Ectodermal cell (in vitro differentiated cells): ENCODE results near the gene HCRT.

ENCODE experiments used
- H3K27ac ChIP-seq: 2 replicates; pipeline ENCODE4 v1.7.0; 2013; ENCODE audit warnings: mild to moderate bottlenecking, low read depth, low read length; ENCODE audit not compliant: insufficient read depth, poor library complexity, severe bottlenecking
- H3K27me3 ChIP-seq: 2 replicates; pipeline ENCODE4 v1.7.0; 2013; ENCODE audit warnings: mild to moderate bottlenecking, low read length; ENCODE audit not compliant: insufficient read depth, control insufficient read depth, poor library complexity, severe bottlenecking
- H3K36me3 ChIP-seq: one replicate; pipeline ENCODE4 v1.7.0; 2013; ENCODE audit warnings: low read length; ENCODE audit not compliant: control insufficient read depth, insufficient read depth
- H3K4me1 ChIP-seq: one replicate; pipeline ENCODE4 v1.7.0; 2013; ENCODE audit warnings: low read length; ENCODE audit not compliant: control insufficient read depth, insufficient read depth
- H3K4me3 ChIP-seq: 2 replicates; pipeline ENCODE4 v1.7.0; 2013; ENCODE audit warnings: low read depth, low read length, control low read depth; ENCODE audit not compliant: insufficient read depth
- H3K9me3 ChIP-seq: 2 replicates; pipeline ENCODE4 v1.7.0; 2013; ENCODE audit warnings: mild to moderate bottlenecking, low read length, moderate library complexity; ENCODE audit not compliant: control insufficient read depth
- WGBS, 2 experiments: methylation state at CpG; one replicate each; pipeline ENCODE4 v1.1.7; 2013; ENCODE audit warnings: missing lambda C conversion rate in 2 of 2; 5-methylcytosine and 5-hydroxymethylcytosine counted together

The HCRT gene

GRCh38 chr17:42199416-42200011 is 14.3 kb upstream of the HCRT start:
- peaks cover 17% of the 10 kb centered on the region for H3K36me3 ChIP-seq
- WGBS, 2 experiments, result 89 to 95% methylated on average over 9 to 10 of the region's 12 CpGs
- H3K27ac ChIP-seq, result no peak overlapping the region
- H3K4me1 ChIP-seq, result no peaks in the 10 kb centered on the region
- H3K27me3 ChIP-seq, result no peaks in the 10 kb centered on the region
- no peaks in the 10 kb centered on the region for H3K9me3 ChIP-seq
- no peak overlapping the region for H3K4me3 ChIP-seq

DNA sequence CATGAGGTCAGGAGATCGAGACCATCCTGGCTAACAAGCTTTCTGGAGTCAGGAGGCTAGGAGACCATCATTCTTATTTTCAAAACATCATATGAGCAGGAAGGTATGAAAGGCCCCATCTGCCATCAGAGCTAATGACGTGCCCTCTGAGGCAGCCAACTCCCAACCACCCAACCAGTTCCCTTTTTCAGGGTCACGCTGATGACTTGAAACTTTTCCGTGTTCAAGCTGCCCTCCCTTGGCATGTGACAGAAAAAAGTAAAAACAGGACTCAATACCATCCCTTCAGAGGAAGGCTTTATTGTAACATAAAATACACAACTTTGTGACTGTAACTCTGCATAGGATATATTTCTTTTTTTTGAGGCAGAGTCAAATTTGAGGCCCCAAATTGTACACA is 13.6 kb upstream of the HCRT start:
- peaks cover 12% of the 10 kb centered on the region for H3K36me3 ChIP-seq
- no peak overlapping the region for H3K27ac ChIP-seq
- no peaks in the 10 kb centered on the region for H3K9me3 ChIP-seq
- H3K4me3 ChIP-seq, result no peak overlapping the region
- H3K4me1 ChIP-seq, result peaks cover 1% of the 10 kb centered on the region
- H3K27me3 ChIP-seq, result no peaks in the 10 kb centered on the region
- 92 to 96% methylated on average over 4 of the region's 4 CpGs for WGBS, 2 experiments

DNA sequence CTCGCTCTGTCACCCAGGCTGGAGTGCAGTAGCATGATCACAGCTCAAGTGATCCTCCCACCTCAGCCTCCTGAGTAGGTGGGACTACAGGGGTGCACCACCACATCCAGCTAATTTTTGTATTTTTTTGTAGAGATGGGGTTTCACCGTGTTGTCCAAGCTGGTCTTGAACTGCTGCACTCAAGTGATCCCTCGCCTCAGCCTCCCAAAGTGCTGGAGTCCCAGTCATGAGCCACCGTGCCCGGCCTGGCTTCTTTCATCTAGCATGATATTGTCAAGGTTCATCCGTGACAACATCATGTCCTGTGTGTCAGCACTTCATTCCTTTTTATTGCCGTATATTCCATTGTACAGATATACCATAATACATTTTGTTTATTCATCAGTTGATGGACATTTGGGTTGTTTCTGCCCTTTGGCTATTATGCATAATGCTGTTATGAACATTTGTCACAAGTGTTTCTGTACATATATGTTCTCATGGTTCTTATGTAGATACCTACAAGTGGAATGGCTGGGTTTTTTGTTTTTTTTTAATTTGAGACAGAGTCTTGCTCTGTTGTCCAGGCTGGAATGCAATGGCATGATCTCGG is 12.4 kb upstream of the HCRT start:
- Histone ChIP-seq H3K27ac (no peak overlapping the region), H3K4me3 (no peak overlapping the region), H3K4me1 (peaks cover 4% of the 10 kb centered on the region), H3K9me3 (no peaks in the 10 kb centered on the region), H3K36me3 (peaks cover 12% of the 10 kb centered on the region), H3K27me3 (no peaks in the 10 kb centered on the region)
- WGBS, 2 experiments, result 94% methylated on average over 8 of the region's 8 CpGs

DNA sequence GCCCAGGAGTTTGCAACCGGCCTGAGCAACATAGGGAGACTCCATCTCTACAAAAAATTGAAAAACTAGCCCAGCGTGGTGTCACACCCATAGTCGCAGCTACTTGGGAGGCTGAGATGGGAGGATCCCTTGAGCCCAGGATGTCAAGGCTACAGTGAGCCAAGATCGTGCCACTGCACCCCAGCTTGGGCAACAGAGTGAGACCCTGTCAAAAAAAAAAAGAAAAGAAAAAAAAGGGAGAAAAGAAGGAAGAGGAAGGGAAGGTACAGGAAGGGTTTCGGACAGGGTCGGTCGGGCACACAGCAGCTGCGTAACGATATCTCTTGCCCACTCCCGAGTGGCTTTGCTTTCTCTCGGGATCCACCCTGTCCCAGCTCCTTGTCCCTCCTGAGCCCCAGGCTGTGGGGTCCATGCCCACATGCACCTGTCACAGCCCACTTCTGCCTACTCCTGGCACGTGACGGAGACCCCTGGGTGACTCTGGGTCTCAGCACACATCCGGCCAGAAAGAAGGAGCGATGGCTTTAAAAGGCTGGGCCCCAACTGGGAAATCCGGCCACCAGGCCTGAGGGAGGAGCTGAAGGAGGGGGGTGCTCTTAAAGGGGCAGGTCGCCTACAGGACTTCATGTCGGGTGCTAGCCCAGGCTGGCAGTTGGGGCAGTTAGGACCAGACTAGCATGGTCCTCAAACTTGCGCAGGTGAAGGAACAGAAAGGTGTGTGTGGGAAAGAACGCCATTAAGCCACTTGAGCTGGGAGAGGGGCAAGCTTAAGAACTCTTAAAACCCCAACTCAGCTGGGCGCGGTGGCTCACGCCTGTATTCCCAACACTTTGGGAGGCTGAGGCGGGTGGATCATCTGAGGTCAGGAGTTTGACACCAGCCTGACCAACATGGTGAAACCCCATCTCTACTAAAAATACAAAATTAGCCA is 9.0 kb upstream of the HCRT start, which contains the start of gene GHDC:
Gene GHDC, minus strand, starts transcription at position 526 of the 931 bp plus-strand sequence. CDS start 913 bp downstream, outside the sequence.
- Histone ChIP-seq H3K27me3 (no peaks in the 10 kb centered on the region), H3K4me1 (peaks cover 4% of the 10 kb centered on the region), H3K9me3 (no peaks in the 10 kb centered on the region), H3K27ac (no peak within 1 kb of the TSS), H3K36me3 (no peaks in the 10 kb centered on the region), H3K4me3 (peak within 1 kb of the TSS; percentile 45)
- 59 to 61% methylated on average over 24 of the region's 24 CpGs for WGBS, 2 experiments

DNA sequence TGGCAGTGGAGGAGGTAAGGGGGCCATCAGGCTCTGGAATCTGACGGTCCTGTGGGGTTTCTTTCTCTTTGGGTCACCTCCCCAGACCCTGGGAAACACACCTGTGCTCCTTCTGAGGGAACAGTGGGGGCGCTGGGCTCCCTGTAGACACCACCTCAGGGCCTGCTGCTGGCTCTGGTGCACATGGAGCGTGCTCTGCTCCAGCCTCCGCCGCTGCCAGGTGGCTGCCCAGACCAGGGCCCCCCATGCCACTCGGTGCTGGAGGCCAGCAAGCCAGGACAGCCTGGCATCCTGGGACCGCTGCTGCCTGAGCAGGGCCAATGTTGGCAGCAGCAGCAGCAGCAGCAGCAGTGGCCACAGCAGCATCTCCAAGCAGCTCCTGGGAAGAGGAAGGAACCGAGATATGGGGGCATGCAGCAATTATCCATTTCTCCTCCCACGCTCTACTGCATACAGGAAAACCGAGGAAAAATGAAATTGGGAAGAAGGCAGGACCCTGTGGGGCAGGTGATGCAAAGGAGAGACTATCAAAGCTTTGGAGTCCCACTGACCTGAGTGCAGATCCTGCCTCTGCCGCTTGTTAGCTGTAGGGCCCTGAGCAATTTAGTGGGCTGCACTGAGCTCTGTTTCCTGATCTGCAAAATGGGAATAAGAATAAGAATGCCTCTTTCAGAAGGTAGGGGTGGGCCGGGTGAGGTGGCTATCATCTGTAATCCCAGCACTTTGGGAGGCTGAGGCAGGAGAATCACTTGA is 8.1 kb upstream of the HCRT start:
- no peaks in the 10 kb centered on the region for H3K27me3 ChIP-seq
- H3K4me1 ChIP-seq, result peaks cover 4% of the 10 kb centered on the region
- no peak overlapping the region for H3K27ac ChIP-seq
- 92 to 94% methylated on average over 12 of the region's 12 CpGs for WGBS, 2 experiments
- H3K4me3 ChIP-seq, result no peak overlapping the region
- H3K9me3 ChIP-seq, result no peaks in the 10 kb centered on the region
- no peaks in the 10 kb centered on the region for H3K36me3 ChIP-seq

GRCh38 chr17:42192189-42193126 is 7.2 kb upstream of the HCRT start:
- Histone ChIP-seq H3K27me3 (no peaks in the 10 kb centered on the region), H3K27ac (no peak overlapping the region), H3K4me3 (no peak overlapping the region), H3K4me1 (peaks cover 4% of the 10 kb centered on the region), H3K9me3 (no peaks in the 10 kb centered on the region), H3K36me3 (no peaks in the 10 kb centered on the region)
- 92 to 93% methylated on average over 23 of the region's 23 CpGs for WGBS, 2 experiments

- peaks cover 4% of the 10 kb centered on the region for H3K4me1 ChIP-seq
- H3K9me3 ChIP-seq, result no peaks in the 10 kb centered on the region
- H3K27ac ChIP-seq, result no peak overlapping the region
- H3K4me3 ChIP-seq, result no peak overlapping the region
- H3K27me3 ChIP-seq, result no peaks in the 10 kb centered on the region
- H3K36me3 ChIP-seq, result no peaks in the 10 kb centered on the region
- WGBS, 2 experiments, result 91 to 92% methylated on average over 5 of the region's 5 CpGs
Observed at GRCh38 chr17:42191275-42191608, 6.0 kb upstream of the HCRT start.

DNA sequence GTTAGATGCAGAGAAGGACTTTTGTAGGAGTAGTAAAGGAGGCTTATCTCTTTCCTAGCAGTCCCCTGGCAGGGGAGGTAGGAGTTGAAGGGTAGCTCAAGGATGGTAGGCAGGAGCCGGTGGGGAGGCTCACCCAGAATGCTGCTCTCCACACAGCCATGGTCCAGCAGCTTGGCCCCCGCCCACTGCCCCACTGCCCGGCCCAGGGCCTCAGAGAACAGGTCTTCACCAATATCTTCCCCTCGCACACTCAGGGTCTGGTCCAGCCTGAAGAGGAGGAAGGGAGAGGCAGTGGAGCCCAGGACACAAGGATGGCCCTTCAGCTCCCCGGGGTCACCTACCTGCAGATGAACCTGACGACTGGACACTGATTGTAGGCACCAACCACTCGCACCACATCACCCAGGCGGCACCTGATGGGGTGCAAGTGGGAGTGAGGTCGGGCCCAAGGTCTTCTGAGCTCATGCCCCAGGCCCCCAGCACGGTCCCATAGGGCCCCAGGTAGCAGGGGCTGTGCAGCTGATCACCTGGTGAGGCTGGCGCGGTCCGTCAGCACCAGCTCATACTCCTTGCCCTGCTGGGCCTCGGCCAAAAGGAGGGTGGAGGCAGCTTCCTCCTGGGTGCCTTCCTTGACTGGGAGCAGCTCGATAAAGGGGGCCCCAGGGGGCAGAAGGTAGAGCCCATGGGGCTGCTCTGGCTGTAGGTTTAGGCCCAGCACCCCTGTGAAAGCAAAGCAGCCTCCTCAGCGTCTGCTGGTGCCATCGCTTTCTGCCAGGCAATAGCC is 5.4 kb upstream of the HCRT start:
- Histone ChIP-seq H3K4me3 (no peak overlapping the region), H3K9me3 (no peaks in the 10 kb centered on the region), H3K27ac (no peak overlapping the region), H3K27me3 (peaks cover 3% of the 10 kb centered on the region), H3K4me1 (peaks cover 8% of the 10 kb centered on the region), H3K36me3 (no peaks in the 10 kb centered on the region)
- 91% methylated on average over 17 of the region's 17 CpGs for WGBS, 2 experiments

DNA sequence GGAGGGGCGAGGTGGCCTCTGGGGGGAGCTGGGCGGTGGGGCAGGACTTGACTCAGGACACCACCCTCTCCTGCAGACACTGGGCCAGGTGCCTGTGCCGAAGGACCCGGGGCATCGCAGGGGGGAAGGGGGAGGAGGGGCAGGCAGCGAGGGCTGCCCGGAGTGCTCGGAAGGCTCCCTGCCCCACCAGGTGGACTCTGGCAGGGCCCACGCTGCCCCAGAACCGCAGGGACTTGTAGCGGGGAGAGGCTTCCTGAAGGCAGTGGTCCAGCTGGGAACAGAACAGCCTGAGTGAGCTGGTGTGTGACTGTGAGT is 4.4 kb upstream of the HCRT start:
- H3K9me3 ChIP-seq, result no peaks in the 10 kb centered on the region
- H3K27ac ChIP-seq, result no peak overlapping the region
- H3K4me3 ChIP-seq, result no peak overlapping the region
- peaks cover 14% of the 10 kb centered on the region for H3K27me3 ChIP-seq
- H3K4me1 ChIP-seq, result peaks cover 15% of the 10 kb centered on the region
- WGBS, 2 experiments, result 81 to 84% methylated on average over 11 of the region's 11 CpGs
- no peaks in the 10 kb centered on the region for H3K36me3 ChIP-seq
